Adrenal gland (tissue), 12 donors: ENCODE data around the gene DNASE1L2. TPM values are rescaled to one million over a fixed set of nuclear protein-coding genes. Genes with fewer than 3 reads are reported as not detected.

Experiments
- DNase-seq, 7 donors: peaks; one replicate each; pipeline ENCODE4 v3.0.0-alpha.2; 2019 to 2020
- H3K27ac ChIP-seq, 5 donors: fragments of 200-600 bp; sonication (generic) in 4 of 5; 1 replicate in 3 of 5; 2 replicates in 2 of 5; pipeline versions ENCODE4 v1.5.1 to v1.8.0; 2016 to 2020; ENCODE audit warnings: mild to moderate bottlenecking in 1 of 5
- H3K27me3 ChIP-seq: fragments of 200-600 bp; 2 replicates; pipeline ENCODE4 v1.8.0; 2021
- H3K36me3 ChIP-seq, 2 donors: fragments of 200-600 bp; replicated peaks in 1 of 2; 1 replicate in 1 of 2; 2 replicates in 1 of 2; pipeline versions ENCODE4 v1.5.1 to v1.8.0; 2018 to 2022
- H3K4me1 ChIP-seq, 2 donors: fragments of 200-600 bp; replicated peaks in 1 of 2; 1 replicate in 1 of 2; 2 replicates in 1 of 2; pipeline versions ENCODE4 v1.5.1 to v1.8.0; 2018 to 2021
- H3K4me3 ChIP-seq, 4 donors: fragments of 200-600 bp; sonication (generic) in 3 of 4; one replicate each; pipeline ENCODE4 v1.5.1; 2016 to 2018
- H3K9me3 ChIP-seq, 3 donors: fragments of 200-600 bp; sonication (generic) in 1 of 3; replicated peaks in 1 of 3; 1 replicate in 2 of 3; 2 replicates in 1 of 3; pipeline versions ENCODE4 v1.5.1 to v1.8.0; 2016 to 2021
- CTCF ChIP-seq, 6 experiments: fragments of 450-650 bp in 4 of 6; fragments of 200-600 bp in 2 of 6; sonication (generic) in 1 of 6; IDR thresholded peaks; 1 replicate in 5 of 6; 2 replicates in 1 of 6; pipeline versions ENCODE4 v1.5.1 to v1.8.0; 2016 to 2021; ENCODE audit warnings: antibody characterized with exemption in 6 of 6, mild to moderate bottlenecking in 2 of 6, moderate library complexity in 1 of 6
- POLR2A ChIP-seq, 2 donors: fragments of 450-650 bp; IDR thresholded peaks; one replicate each; pipeline ENCODE4 v1.6.1; 2017; ENCODE audit warnings: antibody characterized with exemption in 2 of 2, mild to moderate bottlenecking in 2 of 2, moderate library complexity in 1 of 2
- WGBS, 4 donors: extraction: QIAGEN DNeasy Blood & Tissue Kit in 2 of 4; methylation state at CpG; one replicate each; pipeline versions ENCODE4 v1.1.5 to v1.1.7; 2013 to 2017; 5-methylcytosine and 5-hydroxymethylcytosine counted together
- intact Hi-C, 2 donors: fragments of 100-400 bp; cut with DNase I; formaldehyde crosslinking; loops; one replicate each; pipeline versions ENCODE4 v1.14.1 to v1.15.0; 2022 to 2023
- polyA plus RNA-seq, 3 donors: library from polyadenylated mRNA; stranded (reverse); fragments of 200-250 nt in 2 of 3; fragments of 350-450 nt in 1 of 3; fragmentation: Illumina TruSeq in 1 of 3; extraction: RNeasy Lipid Tissue Mini Kit (QIAGEN cat#74804) in 1 of 3; gene quantifications; one replicate each; pipeline ENCODE4 v1.2.3, GENCODE V29; 2013 to 2014
- total RNA-seq, 9 donors: library from RNA; depleted of rRNA in 4 of 9; stranded (reverse); fragments of >200 nt in 4 of 9; fragments of 120-200 nt in 1 of 9; fragmentation: NEBNext Ultra II Directional in 1 of 9; extraction: Animal tissue kit (Norgen Biotek cat#: 25700) in 1 of 9; gene quantifications; one replicate each; pipeline versions ENCODE4 v1.1.0 to v1.2.4, GENCODE V29; 2013 to 2023
- donor health status: healthy with polysubstance abuse.
- donor health status: Bipolar disorder and iron deficiency.
- donor health status: DM: yes; HTN: yes; CAD: no.
- donor health status: DM: no; HTN: no; CAD: no.
- donor health status: DM: no; HTN: no; CAD: no.
- donor health status: DM: yes; HTN: yes; CAD: no.

The DNASE1L2 gene
- total and polyA plus RNA-seq, 12 donors = 0.25 to 6.0 (median 0.89) TPM; not detected in 2

- TF ChIP-seq POLR2A (IDR thresholded peaks at IDR 0.05) (no peak), CTCF (IDR thresholded peaks at IDR 0.05) (no peak)
- intact Hi-C loops = no loop called here
- WGBS, 4 donors = 85 to 89% (median 87%) methylated on average over 20 to 29 of the region's 29 CpGs
- no peak overlapping the region for H3K27ac ChIP-seq
- no peaks in the 10 kb centered on the region for H3K9me3 ChIP-seq
- no peak overlapping the region for H3K4me3 ChIP-seq
- peaks cover 0 to 71% of the 10 kb centered on the region in 2 donors for H3K36me3 ChIP-seq
- H3K27me3 ChIP-seq = no peaks in the 10 kb centered on the region
- DNase-seq = no peak
- peaks cover 5 to 11% of the 10 kb centered on the region in 2 donors for H3K4me1 ChIP-seq
Measured at GRCh38 chr16:2231016-2231931, 5.0 kb upstream of the DNASE1L2 start.

- no peak overlapping the region for H3K27ac ChIP-seq
- H3K9me3 ChIP-seq = no peaks in the 10 kb centered on the region
- peaks cover 7% of the 10 kb centered on the region for H3K27me3 ChIP-seq
- H3K4me1 ChIP-seq = peaks cover 11 to 15% of the 10 kb centered on the region in 2 donors
- TF ChIP-seq CTCF (IDR thresholded peaks at IDR 0.05) = no peak
- no peak for TF ChIP-seq POLR2A (IDR thresholded peaks at IDR 0.05)
- no peak for DNase-seq
- intact Hi-C loops = no loop called here
- no peak overlapping the region for H3K4me3 ChIP-seq
- H3K36me3 ChIP-seq = peaks cover 0 to 71% of the 10 kb centered on the region in 2 donors
- 85 to 92% (median 90%) methylated on average over 21 to 41 of the region's 41 CpGs for WGBS, 4 donors
Measured at GRCh38 chr16:2232094-2232990, 3.9 kb upstream of the DNASE1L2 start.

GRCh38 chr16:2233046-2233775, 3.0 kb upstream of the DNASE1L2 start:
- TF ChIP-seq POLR2A (IDR thresholded peaks at IDR 0.05) (no peak), CTCF (IDR thresholded peaks at IDR 0.05) (no peak)
- Histone ChIP-seq H3K27ac (no peak overlapping the region), H3K4me3 (no peak overlapping the region), H3K36me3 (peaks cover 0 to 70% of the 10 kb centered on the region in 2 donors), H3K4me1 (peaks cover 12 to 17% of the 10 kb centered on the region in 2 donors), H3K27me3 (peaks cover 9% of the 10 kb centered on the region), H3K9me3 (no peaks in the 10 kb centered on the region)
- intact Hi-C loops = no loop called here
- 83 to 88% (median 87%) methylated on average over 14 to 28 of the region's 28 CpGs for WGBS, 4 donors
- no peak for DNase-seq
